HG03139 (cell line): ENCODE results near the gene AFAP1.

Experiments
- ATAC-seq: cut with Tn5 transposase; IDR thresholded peaks from one replicate; pipeline ENCODE4 v1.9.1; 2021; ENCODE audit not compliant: unreplicated experiment

The AFAP1 gene

GRCh38 chr4:7712021-7712671, 227.5 kb downstream of the AFAP1 start:
- ATAC-seq = no peak

- ATAC-seq = no peak
Observed at GRCh38 chr4:7711307-7711963, 228.2 kb downstream of the AFAP1 start.

- ATAC-seq = no peak
Observed at GRCh38 chr4:7710576-7711306, 228.9 kb downstream of the AFAP1 start.

- ATAC-seq = no peak
Observed at GRCh38 chr4:7710126-7710525, 229.5 kb downstream of the AFAP1 start.

GRCh38 chr4:7709431-7709830, 230.2 kb downstream of the AFAP1 start:
- ATAC-seq = no peak

GRCh38 chr4:7708981-7709380, 230.7 kb downstream of the AFAP1 start:
- no peak for ATAC-seq
